DOHH2 (cell line): ENCODE data around the gene CYTH1.

Experiments
- H3F3A ChIP-seq: fragments of 200-600 bp; sonication (generic), shearing (Covaris generic); 2 replicates; pipeline ENCODE4 v1.6.0; 2016; ENCODE audit warnings: antibody characterized with exemption, mild to moderate bottlenecking; ENCODE audit not compliant: control insufficient read depth, insufficient read depth
- H3K27ac ChIP-seq: fragments of 200-600 bp; sonication (generic); 2 replicates; pipeline ENCODE4 v1.5.1; 2014; ENCODE audit warnings: low read depth, mild to moderate bottlenecking, low read length, moderate library complexity
- H3K27me3 ChIP-seq: fragments of 200-600 bp; sonication (generic); 2 replicates; pipeline ENCODE4 v1.6.1; 2014; ENCODE audit warnings: mild to moderate bottlenecking, low read length, mixed read lengths; ENCODE audit not compliant: control insufficient read depth
- H3K36me3 ChIP-seq: fragments of 200-600 bp; sonication (generic); 2 replicates; pipeline ENCODE4 v1.6.1; 2014; ENCODE audit warnings: mild to moderate bottlenecking, low read length, moderate library complexity, mixed read lengths; ENCODE audit not compliant: control insufficient read depth
- H3K4me1 ChIP-seq: fragments of 200-600 bp; sonication (generic); 2 replicates; pipeline ENCODE4 v1.6.1; 2014; ENCODE audit warnings: mild to moderate bottlenecking, low read length, mixed read lengths; ENCODE audit not compliant: control insufficient read depth
- H3K4me2 ChIP-seq: fragments of 200-600 bp; sonication (generic); 2 replicates; pipeline ENCODE4 v1.6.0; 2014; ENCODE audit warnings: mild to moderate bottlenecking, low read length, moderate library complexity
- H3K4me3 ChIP-seq: fragments of 200-600 bp; sonication (generic); 2 replicates; pipeline ENCODE4 v1.5.1; 2014; ENCODE audit warnings: mild to moderate bottlenecking, low read length, mixed read lengths
- H3K79me2 ChIP-seq: fragments of 200-600 bp; sonication (generic); 2 replicates; pipeline ENCODE4 v1.6.1; 2014; ENCODE audit warnings: mild to moderate bottlenecking, low read length, mixed read lengths; ENCODE audit not compliant: control insufficient read depth
- H3K9me2 ChIP-seq: fragments of 200-600 bp; sonication (generic); replicated peaks from 2 replicates; pipeline ENCODE4 v1.6.1; 2014; ENCODE audit warnings: mild to moderate bottlenecking, low read length, mixed read lengths; ENCODE audit not compliant: control insufficient read depth
- H3K9me3 ChIP-seq: fragments of 200-600 bp; sonication (generic); 2 replicates; pipeline ENCODE4 v1.6.1; 2014; ENCODE audit warnings: antibody characterized with exemption, low read length, mixed read lengths; ENCODE audit not compliant: control insufficient read depth, insufficient read depth
- H4K20me1 ChIP-seq: fragments of 200-600 bp; sonication (generic); 2 replicates; pipeline ENCODE4 v1.6.0; 2014; ENCODE audit warnings: low read depth, mild to moderate bottlenecking, antibody characterized with exemption, low read length, moderate library complexity; ENCODE audit not compliant: control insufficient read depth, insufficient read depth
- CTCF ChIP-seq: fragments of 200-600 bp; sonication (generic); IDR thresholded peaks from one replicate; pipeline ENCODE4 v1.5.1; 2014; ENCODE audit warnings: antibody characterized with exemption, mild to moderate bottlenecking, low read depth, low read length; ENCODE audit not compliant: poor library complexity, severe bottlenecking
- EZH2phosphoT487 ChIP-seq: fragments of 200-600 bp; sonication (generic); IDR thresholded peaks from 2 replicates; pipeline ENCODE4 v1.6.1; 2017; ENCODE audit warnings: borderline replicate concordance, mild to moderate bottlenecking, antibody characterized with exemption, low read length, moderate library complexity, mixed read lengths

CYTH1 gene

GRCh38 chr17:78661093-78661770 is 120.8 kb downstream of the CYTH1 start:
- no peaks in the 10 kb centered on the region for H3K27me3 ChIP-seq
- H3K4me1 ChIP-seq = peaks cover 25% of the 10 kb centered on the region
- no peaks in the 10 kb centered on the region for H3K36me3 ChIP-seq
- H3K27ac ChIP-seq = no peak overlapping the region
- H3K9me3 ChIP-seq = no peaks in the 10 kb centered on the region
- H3K79me2 ChIP-seq = no peaks in the 10 kb centered on the region
- H3K9me2 ChIP-seq = no peaks in the 10 kb centered on the region
- TF ChIP-seq CTCF (no peak), EZH2phosphoT487 (no peak)
- peaks cover 4% of the 10 kb centered on the region; the same call in 1 of the 2 replicates for H3F3A ChIP-seq
- no peaks in the 10 kb centered on the region for H4K20me1 ChIP-seq
- no peak overlapping the region for H3K4me3 ChIP-seq
- no peak overlapping the region for H3K4me2 ChIP-seq

GRCh38 chr17:78659546-78659945 is 122.5 kb downstream of the CYTH1 start:
- no peaks in the 10 kb centered on the region for H3K9me2 ChIP-seq
- H3K36me3 ChIP-seq = no peaks in the 10 kb centered on the region
- no peak overlapping the region for H3K27ac ChIP-seq
- H3K27me3 ChIP-seq = no peaks in the 10 kb centered on the region
- no peak for TF ChIP-seq CTCF
- TF ChIP-seq EZH2phosphoT487 = no peak
- no peaks in the 10 kb centered on the region for H3K79me2 ChIP-seq
- H3F3A ChIP-seq = no peaks in the 10 kb centered on the region
- peaks cover 12% of the 10 kb centered on the region for H3K4me1 ChIP-seq
- no peaks in the 10 kb centered on the region for H4K20me1 ChIP-seq
- H3K9me3 ChIP-seq = no peaks in the 10 kb centered on the region
- H3K4me3 ChIP-seq = no peak overlapping the region
- no peak overlapping the region for H3K4me2 ChIP-seq

- H3K27ac ChIP-seq = no peak overlapping the region
- no peak overlapping the region for H3K4me2 ChIP-seq
- no peaks in the 10 kb centered on the region for H4K20me1 ChIP-seq
- peaks cover 12% of the 10 kb centered on the region for H3K4me1 ChIP-seq
- TF ChIP-seq EZH2phosphoT487 (no peak), CTCF (no peak)
- no peaks in the 10 kb centered on the region for H3K27me3 ChIP-seq
- H3K9me2 ChIP-seq = no peaks in the 10 kb centered on the region
- H3K9me3 ChIP-seq = no peaks in the 10 kb centered on the region
- H3K36me3 ChIP-seq = no peaks in the 10 kb centered on the region
- no peaks in the 10 kb centered on the region for H3K79me2 ChIP-seq
- no peak overlapping the region for H3K4me3 ChIP-seq
- H3F3A ChIP-seq = no peaks in the 10 kb centered on the region
Measured at GRCh38 chr17:78658281-78658785, 123.7 kb downstream of the CYTH1 start.
